Measurements from ENCODE around the gene GCNA.
"Not testable (repeated sequence)": the region's sequence is repeated elsewhere in the genome, so short reads cannot be mapped to it uniquely, and the experiment has no call there.

Gene GCNA

DNA sequence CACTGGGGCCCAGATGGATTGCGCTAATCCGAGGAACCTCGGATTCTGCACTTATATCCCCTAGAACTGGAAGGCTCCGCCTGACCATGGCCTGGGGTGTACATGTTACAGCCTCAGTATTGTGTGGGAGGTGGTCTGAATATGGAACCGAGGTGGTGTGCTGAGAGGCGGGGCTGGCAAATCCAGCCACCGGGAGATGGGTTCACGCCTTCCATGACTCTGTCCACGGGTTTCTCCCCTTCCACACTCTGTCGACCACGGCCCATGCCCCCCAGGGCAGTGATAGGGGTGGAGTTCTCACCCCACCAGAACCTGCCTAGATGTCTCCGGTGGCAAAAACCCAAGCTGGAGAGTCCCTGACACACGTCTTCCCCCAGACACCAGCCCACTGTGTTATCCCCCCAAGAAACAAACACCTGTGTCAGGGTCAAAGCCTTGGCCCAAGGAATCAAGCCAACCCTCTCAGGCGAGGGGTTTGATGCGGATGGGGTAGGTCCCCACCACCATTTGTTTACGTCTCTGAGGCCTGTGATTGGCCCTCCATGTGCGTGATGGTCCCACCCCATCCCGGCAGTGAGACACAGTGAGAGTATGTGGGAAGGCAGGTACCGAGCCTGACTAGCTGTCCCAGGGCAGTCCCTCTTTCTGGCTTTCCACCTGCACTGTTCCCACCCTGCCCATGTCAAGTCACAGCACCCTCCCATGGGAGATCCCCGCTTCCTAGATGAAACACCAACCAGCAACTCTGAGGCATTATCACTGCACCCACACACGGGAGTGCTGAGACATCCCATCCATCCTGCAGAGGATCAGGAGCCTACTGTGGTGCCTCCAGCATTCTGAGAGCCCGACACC, 82.6 kb downstream of the GCNA start:
- no peak for DNase-seq (ENCODE audit: insufficient read length, low spot score)
- no peak for FAIRE-seq
- TF ChIP-seq, protein P1, sequence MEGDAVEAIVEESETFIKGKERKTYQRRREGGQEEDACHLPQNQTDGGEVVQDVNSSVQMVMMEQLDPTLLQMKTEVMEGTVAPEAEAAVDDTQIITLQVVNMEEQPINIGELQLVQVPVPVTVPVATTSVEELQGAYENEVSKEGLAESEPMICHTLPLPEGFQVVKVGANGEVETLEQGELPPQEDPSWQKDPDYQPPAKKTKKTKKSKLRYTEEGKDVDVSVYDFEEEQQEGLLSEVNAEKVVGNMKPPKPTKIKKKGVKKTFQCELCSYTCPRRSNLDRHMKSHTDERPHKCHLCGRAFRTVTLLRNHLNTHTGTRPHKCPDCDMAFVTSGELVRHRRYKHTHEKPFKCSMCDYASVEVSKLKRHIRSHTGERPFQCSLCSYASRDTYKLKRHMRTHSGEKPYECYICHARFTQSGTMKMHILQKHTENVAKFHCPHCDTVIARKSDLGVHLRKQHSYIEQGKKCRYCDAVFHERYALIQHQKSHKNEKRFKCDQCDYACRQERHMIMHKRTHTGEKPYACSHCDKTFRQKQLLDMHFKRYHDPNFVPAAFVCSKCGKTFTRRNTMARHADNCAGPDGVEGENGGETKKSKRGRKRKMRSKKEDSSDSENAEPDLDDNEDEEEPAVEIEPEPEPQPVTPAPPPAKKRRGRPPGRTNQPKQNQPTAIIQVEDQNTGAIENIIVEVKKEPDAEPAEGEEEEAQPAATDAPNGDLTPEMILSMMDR (IDR thresholded peaks at IDR 0.05; ENCODE audit: insufficient read depth, missing control alignments), result no peak

DNA sequence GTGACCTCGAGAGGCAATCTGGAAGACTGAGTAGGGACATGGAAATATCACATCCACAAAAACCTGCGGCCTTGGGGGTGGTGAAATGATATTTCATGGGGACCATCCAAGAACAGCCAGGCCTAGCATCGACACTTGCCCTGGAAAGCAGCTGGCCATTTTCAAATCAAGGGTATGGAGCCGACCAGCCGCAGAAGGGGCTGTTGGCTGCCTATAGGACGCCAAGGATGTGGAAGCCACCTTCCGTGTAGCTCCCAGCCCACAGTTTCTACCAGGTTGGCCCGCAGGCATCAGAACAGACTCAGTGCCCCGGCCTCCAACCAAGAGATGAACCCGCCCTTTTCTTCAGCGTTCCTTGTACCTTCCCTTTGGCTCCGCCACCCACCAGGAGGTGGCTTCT, 83.7 kb downstream of the GCNA start:
- TF ChIP-seq, protein P1 (IDR thresholded peaks at IDR 0.05; ENCODE audit: insufficient read depth, missing control alignments), result no peak
- DNase-seq (ENCODE audit: insufficient read length, low spot score) (no peak), FAIRE-seq (no peak)

DNA sequence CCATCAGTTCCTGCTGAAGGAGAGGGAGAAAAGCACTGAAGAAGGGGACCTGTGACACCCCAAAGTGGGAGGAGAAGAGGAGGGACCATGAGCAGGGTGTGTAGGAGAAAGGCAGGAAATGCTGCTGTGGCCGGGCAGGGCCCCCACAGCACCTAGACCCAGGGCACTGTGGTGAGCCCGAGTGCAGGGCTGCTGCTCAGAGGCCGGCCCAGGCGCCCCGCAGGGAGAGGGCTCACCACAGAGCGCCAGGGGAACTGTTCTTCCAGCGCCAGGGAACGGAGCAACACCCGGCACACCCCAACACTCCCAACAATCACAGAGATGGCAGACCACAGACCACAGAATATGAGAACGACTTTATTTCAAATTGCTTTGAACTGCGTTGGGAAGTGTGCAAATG, 84.4 kb downstream of the GCNA start:
- FAIRE-seq; DNase-seq (ENCODE audit: insufficient read length, low spot score): not testable (repeated sequence)
